SK-N-SH treated with all-trans-retinoic acid at 6 μM for 48 hours (cell line): ENCODE measurements around the gene IFT122.

ENCODE experiments used
- ATAC-seq: fragments of 200-7000 bp; cut with Tn5 transposase; 3 replicates; pipeline ENCODE4 v1.9.1; 2020; ENCODE audit warnings: mild to moderate bottlenecking, moderate library complexity
- ARNTL ChIP-seq: fragments of 450-650 bp; formaldehyde crosslinking; IDR thresholded peaks from 2 replicates; pipeline ENCODE4 v1.5.0; 2020; ENCODE audit warnings: low read depth, mild to moderate bottlenecking, moderate library complexity, borderline replicate concordance
- BACH2 ChIP-seq: fragments of 250-450 bp; sonication (Bioruptor Pico); IDR thresholded peaks from 2 replicates; pipeline ENCODE4 v1.9.0; 2021; ENCODE audit warnings: mild to moderate bottlenecking, borderline replicate concordance
- CREB5 ChIP-seq: fragments of 250-450 bp; sonication (Bioruptor Pico); IDR thresholded peaks from 2 replicates; pipeline ENCODE4 v1.5.1; 2020; ENCODE audit warnings: low read depth, mild to moderate bottlenecking, moderate library complexity
- CSDC2 ChIP-seq: fragments of 250-450 bp; sonication (Bioruptor Pico); IDR thresholded peaks from 2 replicates; pipeline ENCODE4 v1.5.0; 2020; ENCODE audit warnings: mild to moderate bottlenecking, moderate library complexity
- CSRNP3 ChIP-seq: fragments of 250-450 bp; sonication (Bioruptor Pico); IDR thresholded peaks from 2 replicates; pipeline ENCODE4 v1.5.1; 2021; ENCODE audit warnings: mild to moderate bottlenecking, moderate library complexity
- ESRRG ChIP-seq: fragments of 250-450 bp; sonication (Bioruptor Pico); IDR thresholded peaks from 2 replicates; pipeline ENCODE4 v1.6.1; 2021; ENCODE audit warnings: mild to moderate bottlenecking
- GLIS3 ChIP-seq: fragments of 250-450 bp; sonication (Bioruptor Pico); IDR thresholded peaks from 2 replicates; pipeline ENCODE4 v1.5.0; 2020; ENCODE audit warnings: mild to moderate bottlenecking, moderate library complexity
- ISL1 ChIP-seq: fragments of 250-450 bp; sonication (Bioruptor Pico); IDR thresholded peaks from 2 replicates; pipeline ENCODE4 v2.1.2; 2022; ENCODE audit warnings: mild to moderate bottlenecking, moderate library complexity
- OSR1 ChIP-seq: fragments of 250-450 bp; sonication (Bioruptor Pico); IDR thresholded peaks from 2 replicates; pipeline ENCODE4 v1.8.0; 2022; ENCODE audit warnings: moderate library complexity, mild to moderate bottlenecking, inconsistent platforms
- PPARA ChIP-seq: fragments of 250-450 bp; sonication (Bioruptor Pico); IDR thresholded peaks from 2 replicates; pipeline ENCODE4 v1.5.0; 2020; ENCODE audit warnings: mild to moderate bottlenecking, borderline replicate concordance
- SNAI2 ChIP-seq: fragments of 250-450 bp; sonication (Bioruptor Pico); IDR thresholded peaks from 2 replicates; pipeline ENCODE4 v1.5.0; 2020; ENCODE audit warnings: mild to moderate bottlenecking, moderate library complexity
- TCF4 ChIP-seq: fragments of 250-450 bp; sonication (Bioruptor Pico); IDR thresholded peaks from 2 replicates; pipeline ENCODE4 v1.8.0; 2021; ENCODE audit warnings: mild to moderate bottlenecking, moderate library complexity, borderline replicate concordance
- TOX ChIP-seq: fragments of 250-450 bp; sonication (Bioruptor Pico); IDR thresholded peaks from 2 replicates; pipeline ENCODE4 v1.8.0; 2021; ENCODE audit warnings: mild to moderate bottlenecking, moderate library complexity, borderline replicate concordance
- ZNF70 ChIP-seq: fragments of 450-650 bp; formaldehyde crosslinking; IDR thresholded peaks from 2 replicates; pipeline ENCODE4 v1.5.0; 2020; ENCODE audit warnings: mild to moderate bottlenecking, moderate library complexity
- ZNF8 ChIP-seq: fragments of 450-650 bp; formaldehyde crosslinking; IDR thresholded peaks from 2 replicates; pipeline ENCODE4 v1.5.0; 2020; ENCODE audit warnings: mild to moderate bottlenecking, moderate library complexity
- TF ChIP-seq, protein P1 (sequence below): fragments of 250-450 bp; sonication (Bioruptor Pico); IDR thresholded peaks from 2 replicates; pipeline ENCODE4 v1.8.0; 2021; ENCODE audit warnings: low read depth, mild to moderate bottlenecking, moderate library complexity, borderline replicate concordance
- TF ChIP-seq, protein P2 (sequence below): fragments of 250-450 bp; sonication (Bioruptor Pico); IDR thresholded peaks from 2 replicates; pipeline ENCODE4 v1.8.0; 2020; ENCODE audit warnings: mild to moderate bottlenecking, moderate library complexity, borderline replicate concordance
- TF ChIP-seq, protein P3 (sequence below): fragments of 250-450 bp; sonication (Bioruptor Pico); IDR thresholded peaks from 2 replicates; pipeline ENCODE4 v1.5.0; 2020; ENCODE audit warnings: mild to moderate bottlenecking, moderate library complexity

IFT122 gene

DNA sequence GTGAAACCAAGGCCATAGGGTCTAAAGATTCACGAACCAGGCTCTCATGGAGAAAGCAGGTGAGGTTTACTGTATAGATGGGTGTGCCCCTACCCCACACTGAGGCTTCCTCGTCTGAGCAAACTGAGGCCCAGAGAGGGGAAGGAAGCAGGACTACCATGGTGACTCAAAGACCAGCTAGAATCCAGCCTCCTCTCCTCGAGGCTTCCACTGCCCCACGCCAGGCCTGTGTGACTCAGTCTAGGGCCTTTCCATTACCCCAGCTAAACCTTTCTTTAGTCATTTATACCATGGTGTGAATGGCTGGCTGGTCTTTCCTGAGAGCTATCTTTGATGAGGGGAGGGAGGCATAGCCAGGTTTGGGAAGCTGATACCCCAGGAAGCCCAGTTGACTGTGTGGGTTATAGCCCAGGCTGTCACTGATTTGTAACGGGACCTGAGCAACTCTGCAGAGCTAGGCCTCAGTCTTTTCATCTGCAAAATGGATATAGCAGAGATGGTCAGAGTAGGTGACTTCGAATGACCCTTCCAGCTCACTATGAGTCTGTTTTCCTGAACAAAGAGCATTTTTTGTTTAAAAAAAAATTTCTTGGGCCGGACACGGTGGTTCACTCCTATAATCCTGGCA is 85.4 kb downstream of the IFT122 start:
- TF ChIP-seq CSRNP3 (CRISPR knock-in tag) (no peak), OSR1 (CRISPR knock-in tag) (no peak), PPARA (CRISPR knock-in tag) (no peak), ZNF8 (no peak), ZNF70 (no peak), TCF4 (CRISPR knock-in tag) (no peak)
- TF ChIP-seq, protein P1, sequence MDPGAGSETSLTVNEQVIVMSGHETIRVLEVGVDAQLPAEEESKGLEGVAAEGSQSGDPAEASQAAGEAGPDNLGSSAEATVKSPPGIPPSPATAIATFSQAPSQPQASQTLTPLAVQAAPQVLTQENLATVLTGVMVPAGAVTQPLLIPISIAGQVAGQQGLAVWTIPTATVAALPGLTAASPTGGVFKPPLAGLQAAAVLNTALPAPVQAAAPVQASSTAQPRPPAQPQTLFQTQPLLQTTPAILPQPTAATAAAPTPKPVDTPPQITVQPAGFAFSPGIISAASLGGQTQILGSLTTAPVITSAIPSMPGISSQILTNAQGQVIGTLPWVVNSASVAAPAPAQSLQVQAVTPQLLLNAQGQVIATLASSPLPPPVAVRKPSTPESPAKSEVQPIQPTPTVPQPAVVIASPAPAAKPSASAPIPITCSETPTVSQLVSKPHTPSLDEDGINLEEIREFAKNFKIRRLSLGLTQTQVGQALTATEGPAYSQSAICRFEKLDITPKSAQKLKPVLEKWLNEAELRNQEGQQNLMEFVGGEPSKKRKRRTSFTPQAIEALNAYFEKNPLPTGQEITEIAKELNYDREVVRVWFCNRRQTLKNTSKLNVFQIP (CRISPR knock-in tag): no peak

DNA sequence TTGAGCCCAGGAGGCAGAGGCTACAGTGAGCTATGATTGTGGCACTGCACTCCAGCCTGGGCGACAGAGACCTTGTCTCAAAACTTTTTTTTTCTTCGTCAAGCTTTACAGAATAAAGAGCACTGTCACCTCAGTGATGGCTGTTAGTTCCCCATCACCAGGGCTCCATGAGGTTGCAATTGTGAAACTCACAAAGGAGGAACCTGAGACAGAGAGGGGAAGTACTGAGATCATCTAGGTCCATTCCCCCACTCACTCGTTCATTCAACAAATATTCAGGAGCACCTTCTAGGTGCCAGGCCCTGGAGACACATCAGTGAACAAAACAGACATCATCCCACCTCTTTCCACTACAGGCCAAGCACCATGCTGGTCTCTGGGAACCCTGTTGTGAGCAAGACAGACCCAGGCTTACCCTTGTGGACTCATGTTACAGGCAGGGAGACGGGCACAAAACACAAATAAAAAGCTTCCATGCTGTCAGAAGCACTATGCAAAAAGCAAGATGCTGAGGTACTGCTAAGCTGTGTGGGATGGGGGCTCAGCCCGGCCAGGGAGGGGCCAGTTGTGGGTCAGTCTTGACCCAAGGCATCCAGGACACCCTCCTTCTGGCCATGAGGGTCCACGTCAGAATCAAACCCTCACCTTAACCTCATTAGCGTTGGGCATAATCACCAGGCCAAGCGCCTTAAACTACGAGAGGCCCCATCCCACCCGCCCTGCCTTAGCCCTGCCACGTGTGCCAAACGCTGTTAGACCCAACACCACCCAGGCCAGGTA is 86.3 kb downstream of the IFT122 start:
- TF ChIP-seq ESRRG (no peak), ZNF70 (no peak), TOX (CRISPR knock-in tag) (no peak), ISL1 (CRISPR knock-in tag) (no peak), CSRNP3 (CRISPR knock-in tag) (no peak), ZNF8 (no peak), CSDC2 (CRISPR knock-in tag) (no peak), BACH2 (CRISPR knock-in tag) (no peak), OSR1 (CRISPR knock-in tag) (no peak), SNAI2 (CRISPR knock-in tag) (no peak), CREB5 (no peak)
- TF ChIP-seq, protein P1 (CRISPR knock-in tag): no peak
- ATAC-seq: no peak

More for the DNA sequence above, 85.4 kb downstream of the IFT122 start:
- ATAC-seq: peak; percentile 13; the same call in 1 of the 3 replicates

GRCh38 chr3:129527262-129527661 is 87.2 kb downstream of the IFT122 start:
- ATAC-seq: no peak
- no peak for TF ChIP-seq ARNTL (CRISPR knock-in tag)
- TF ChIP-seq, protein P2, sequence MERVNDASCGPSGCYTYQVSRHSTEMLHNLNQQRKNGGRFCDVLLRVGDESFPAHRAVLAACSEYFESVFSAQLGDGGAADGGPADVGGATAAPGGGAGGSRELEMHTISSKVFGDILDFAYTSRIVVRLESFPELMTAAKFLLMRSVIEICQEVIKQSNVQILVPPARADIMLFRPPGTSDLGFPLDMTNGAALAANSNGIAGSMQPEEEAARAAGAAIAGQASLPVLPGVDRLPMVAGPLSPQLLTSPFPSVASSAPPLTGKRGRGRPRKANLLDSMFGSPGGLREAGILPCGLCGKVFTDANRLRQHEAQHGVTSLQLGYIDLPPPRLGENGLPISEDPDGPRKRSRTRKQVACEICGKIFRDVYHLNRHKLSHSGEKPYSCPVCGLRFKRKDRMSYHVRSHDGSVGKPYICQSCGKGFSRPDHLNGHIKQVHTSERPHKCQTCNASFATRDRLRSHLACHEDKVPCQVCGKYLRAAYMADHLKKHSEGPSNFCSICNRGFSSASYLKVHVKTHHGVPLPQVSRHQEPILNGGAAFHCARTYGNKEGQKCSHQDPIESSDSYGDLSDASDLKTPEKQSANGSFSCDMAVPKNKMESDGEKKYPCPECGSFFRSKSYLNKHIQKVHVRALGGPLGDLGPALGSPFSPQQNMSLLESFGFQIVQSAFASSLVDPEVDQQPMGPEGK: no peak
- TF ChIP-seq CREB5: no peak
- TF ChIP-seq, protein P3, sequence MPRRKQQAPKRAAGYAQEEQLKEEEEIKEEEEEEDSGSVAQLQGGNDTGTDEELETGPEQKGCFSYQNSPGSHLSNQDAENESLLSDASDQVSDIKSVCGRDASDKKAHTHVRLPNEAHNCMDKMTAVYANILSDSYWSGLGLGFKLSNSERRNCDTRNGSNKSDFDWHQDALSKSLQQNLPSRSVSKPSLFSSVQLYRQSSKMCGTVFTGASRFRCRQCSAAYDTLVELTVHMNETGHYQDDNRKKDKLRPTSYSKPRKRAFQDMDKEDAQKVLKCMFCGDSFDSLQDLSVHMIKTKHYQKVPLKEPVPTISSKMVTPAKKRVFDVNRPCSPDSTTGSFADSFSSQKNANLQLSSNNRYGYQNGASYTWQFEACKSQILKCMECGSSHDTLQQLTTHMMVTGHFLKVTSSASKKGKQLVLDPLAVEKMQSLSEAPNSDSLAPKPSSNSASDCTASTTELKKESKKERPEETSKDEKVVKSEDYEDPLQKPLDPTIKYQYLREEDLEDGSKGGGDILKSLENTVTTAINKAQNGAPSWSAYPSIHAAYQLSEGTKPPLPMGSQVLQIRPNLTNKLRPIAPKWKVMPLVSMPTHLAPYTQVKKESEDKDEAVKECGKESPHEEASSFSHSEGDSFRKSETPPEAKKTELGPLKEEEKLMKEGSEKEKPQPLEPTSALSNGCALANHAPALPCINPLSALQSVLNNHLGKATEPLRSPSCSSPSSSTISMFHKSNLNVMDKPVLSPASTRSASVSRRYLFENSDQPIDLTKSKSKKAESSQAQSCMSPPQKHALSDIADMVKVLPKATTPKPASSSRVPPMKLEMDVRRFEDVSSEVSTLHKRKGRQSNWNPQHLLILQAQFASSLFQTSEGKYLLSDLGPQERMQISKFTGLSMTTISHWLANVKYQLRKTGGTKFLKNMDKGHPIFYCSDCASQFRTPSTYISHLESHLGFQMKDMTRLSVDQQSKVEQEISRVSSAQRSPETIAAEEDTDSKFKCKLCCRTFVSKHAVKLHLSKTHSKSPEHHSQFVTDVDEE (CRISPR knock-in tag): no peak
- TF ChIP-seq BACH2 (CRISPR knock-in tag): no peak
- no peak for TF ChIP-seq PPARA (CRISPR knock-in tag)
- no peak for TF ChIP-seq GLIS3 (CRISPR knock-in tag)
- no peak for TF ChIP-seq ESRRG
- TF ChIP-seq ZNF70: no peak
- TF ChIP-seq CSDC2 (CRISPR knock-in tag): no peak
- no peak for TF ChIP-seq ISL1 (CRISPR knock-in tag)
- TF ChIP-seq, protein P1 (CRISPR knock-in tag): no peak
- TF ChIP-seq OSR1 (CRISPR knock-in tag): no peak
- no peak for TF ChIP-seq TCF4 (CRISPR knock-in tag)
